Activated T-helper 2 cell treated with anti-CD3 and anti-CD28 coated beads, Interferon-gamma antibody, Interleukin-2, Interleukin-4, amounts not matched to agents 10 μg/mL and 5 μg/mL and 100 μg/mL, durations not matched to agents 14 hours and 24 hours and 36 hours (primary cell): ENCODE measurements around the gene MSMO1. TPM values are rescaled to one million over a fixed set of nuclear protein-coding genes. Genes with fewer than 3 reads are reported as not detected.

ENCODE experiments used
- DNase-seq: peaks from one replicate; pipeline ENCODE4 v3.0.0; 2021; ENCODE audit warnings: low spot score
- H3K27ac Mint-ChIP-seq: one replicate; pipeline ENCODE4 v1.8.0; 2021; ENCODE audit warnings: mixed read lengths
- H3K27me3 Mint-ChIP-seq: one replicate; pipeline ENCODE4 v1.8.0; 2021; ENCODE audit warnings: low read depth, mixed read lengths
- H3K36me3 Mint-ChIP-seq: one replicate; pipeline ENCODE4 v1.8.0; 2021; ENCODE audit warnings: low read depth, mixed read lengths
- H3K4me1 Mint-ChIP-seq: one replicate; pipeline ENCODE4 v1.8.0; 2021; ENCODE audit warnings: low read depth, mixed read lengths
- H3K4me3 Mint-ChIP-seq: one replicate; pipeline ENCODE4 v1.8.0; 2021; ENCODE audit warnings: low read depth, mild to moderate bottlenecking, moderate library complexity, mixed read lengths
- H3K9me3 Mint-ChIP-seq: one replicate; pipeline ENCODE4 v1.8.0; 2021; ENCODE audit warnings: mixed read lengths
- intact Hi-C: fragments of 100-400 bp; cut with micrococcal nuclease; formaldehyde crosslinking; loops from one replicate; pipeline ENCODE4 v1.15.1; 2023
- total RNA-seq: library from RNA; stranded (reverse); gene quantifications from 2 replicates; pipeline ENCODE4 v1.2.3, GENCODE V29; 2022

MSMO1 gene
- total RNA-seq, 1 donor from 2014 or later, result 110 TPM

- intact Hi-C loops, result no loop called here
- Mint-ChIP-seq H3K9me3 (no peaks in the 10 kb centered on the region), H3K27me3 (peaks cover 21% of the 10 kb centered on the region), H3K4me1 (no peaks in the 10 kb centered on the region), H3K27ac (no peak overlapping the region), H3K4me3 (no peak overlapping the region), H3K36me3 (no peaks in the 10 kb centered on the region)
- no peak for DNase-seq
Measured at GRCh38 chr4:165388756-165389155, 61.3 kb downstream of the MSMO1 start.

Other genes with a start within 250 kb of the MSMO1 start
- 13.4 and 14.4 TPM in 2 replicates for gene TMEM192, start 214.8 kb upstream of the MSMO1 start, total RNA-seq
- 30.3 and 32.3 TPM in 2 replicates for gene KLHL2, start 120.1 kb upstream of the MSMO1 start, total RNA-seq
- gene CPE, start 51.3 kb downstream of the MSMO1 start, total RNA-seq, result 0.18 and 0.30 TPM in 2 replicates